HEK293T (cell line): Measurements from ENCODE around the gene CTNNA2.

Experiments
- ARNT ChIP-seq: fragments of 450-650 bp; IDR thresholded peaks from 2 replicates; pipeline ENCODE4 v1.6.1; 2017; ENCODE audit warnings: mild to moderate bottlenecking
- BHLHE40 ChIP-seq: fragments of 450-650 bp; IDR thresholded peaks from 2 replicates; pipeline ENCODE4 v1.6.1; 2016; ENCODE audit warnings: mild to moderate bottlenecking, moderate library complexity, borderline replicate concordance
- CTBP1 ChIP-seq: fragments of 450-650 bp; IDR thresholded peaks from 2 replicates; pipeline ENCODE4 v1.6.1; 2016; ENCODE audit warnings: borderline replicate concordance
- ELF4 ChIP-seq: fragments of 450-650 bp; IDR thresholded peaks from 2 replicates; pipeline ENCODE4 v1.6.1; 2017; ENCODE audit warnings: antibody characterized with exemption
- FOXA1 ChIP-seq: fragments of 450-650 bp; IDR thresholded peaks from 2 replicates; pipeline ENCODE4 v1.6.1; 2016; ENCODE audit warnings: mild to moderate bottlenecking
- FOXK2 ChIP-seq: fragments of 450-650 bp; IDR thresholded peaks from 2 replicates; pipeline ENCODE4 v1.6.1; 2016; ENCODE audit warnings: mild to moderate bottlenecking
- FOXM1 ChIP-seq: fragments of 450-650 bp; IDR thresholded peaks from 2 replicates; pipeline ENCODE4 v1.6.1; 2017; ENCODE audit warnings: mild to moderate bottlenecking, borderline replicate concordance
- L3MBTL2 ChIP-seq: fragments of 450-650 bp; conservative IDR thresholded peaks from 2 replicates; pipeline ENCODE4 v1.6.1; 2016; ENCODE audit warnings: mild to moderate bottlenecking
- LEF1 ChIP-seq: fragments of 450-650 bp; IDR thresholded peaks from 2 replicates; pipeline ENCODE4 v1.6.1; 2017; ENCODE audit warnings: mild to moderate bottlenecking, borderline replicate concordance
- NFRKB ChIP-seq: fragments of 450-650 bp; IDR thresholded peaks from 2 replicates; pipeline ENCODE4 v1.6.1; 2016; ENCODE audit warnings: mild to moderate bottlenecking, moderate library complexity
- PKNOX1 ChIP-seq: fragments of 450-650 bp; IDR thresholded peaks from 2 replicates; pipeline ENCODE4 v1.6.1; 2016
- SP1 ChIP-seq: fragments of 450-650 bp; IDR thresholded peaks from 2 replicates; pipeline ENCODE4 v1.6.1; 2017
- SUZ12 ChIP-seq: fragments of 450-650 bp; IDR thresholded peaks from 2 replicates; pipeline ENCODE4 v1.6.1; 2016; ENCODE audit warnings: mild to moderate bottlenecking
- TARDBP ChIP-seq: fragments of 450-650 bp; IDR thresholded peaks from 2 replicates; pipeline ENCODE4 v1.6.1; 2016

- TF ChIP-seq ARNT: no peak
- no peak for TF ChIP-seq FOXK2
- TF ChIP-seq FOXM1: no peak
- no peak for TF ChIP-seq NFRKB
- TF ChIP-seq BHLHE40: no peak
- no peak for TF ChIP-seq L3MBTL2
- TF ChIP-seq PKNOX1: no peak
- no peak for TF ChIP-seq SUZ12
- no peak for TF ChIP-seq SP1
- TF ChIP-seq ELF4: no peak
- no peak for TF ChIP-seq CTBP1
- TF ChIP-seq TARDBP: no peak
- no peak for TF ChIP-seq FOXA1
- TF ChIP-seq LEF1: no peak
Measured at GRCh38 chr2:79796641-79797040, 283.8 kb downstream of the CTNNA2 start.
